ENCODE measurements around the gene IL21R.
"Not testable (repeated sequence)": the region's sequence is repeated elsewhere in the genome, so short reads cannot be mapped to it uniquely, and the experiment has no call there.

Gene IL21R

DNA sequence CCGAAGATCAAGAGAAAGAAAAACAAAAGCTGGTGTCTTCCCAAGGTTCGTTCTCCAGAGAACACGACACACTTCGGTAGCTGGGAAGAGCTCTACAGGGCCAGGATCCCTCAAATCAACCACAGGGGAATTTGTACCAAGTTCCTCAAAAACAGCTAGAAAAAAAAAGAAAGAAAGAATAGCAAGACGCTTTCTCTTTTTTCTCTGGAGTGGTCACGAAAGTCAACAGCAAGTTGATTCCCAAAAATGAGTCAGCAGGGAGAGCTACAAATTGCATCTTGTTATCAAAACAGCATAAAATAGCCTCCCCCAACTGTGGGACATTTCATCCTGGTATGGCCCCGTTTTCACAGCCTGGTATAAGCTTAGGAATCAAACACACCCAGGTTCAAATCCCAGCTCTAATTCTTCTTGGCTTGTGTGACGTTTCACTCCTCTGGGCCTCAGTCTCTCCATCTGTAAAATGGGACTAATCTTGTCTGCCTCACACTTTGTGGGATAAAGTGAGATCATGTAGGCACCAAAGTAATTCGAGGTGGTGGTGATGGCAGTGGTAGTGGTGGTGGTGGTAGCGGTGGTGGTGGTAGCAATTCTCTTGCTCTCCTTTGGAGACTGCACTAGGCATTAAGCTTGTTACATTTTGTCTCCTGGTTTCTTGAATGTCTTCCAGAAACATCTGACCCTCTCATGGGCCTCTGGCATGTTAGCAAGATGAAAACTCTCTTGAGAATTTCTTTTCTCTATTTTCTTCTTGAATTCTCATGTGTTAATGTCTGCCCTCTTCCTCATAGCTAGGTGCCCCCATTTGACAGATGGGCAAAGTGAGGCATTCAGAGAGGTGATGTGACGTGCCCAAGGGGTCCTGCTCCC lies 988 bp upstream of the IL21R start:
- no peak for DNase-seq (ENCODE audit: low read depth in 2 of 2, low spot score in 1 of 2)

- no peak for DNase-seq (ENCODE audit: low read depth in 2 of 2, low spot score in 1 of 2)
These were observed 592 bp downstream of the IL21R start for GRCh38 chr16:27402569-27402963.

DNA sequence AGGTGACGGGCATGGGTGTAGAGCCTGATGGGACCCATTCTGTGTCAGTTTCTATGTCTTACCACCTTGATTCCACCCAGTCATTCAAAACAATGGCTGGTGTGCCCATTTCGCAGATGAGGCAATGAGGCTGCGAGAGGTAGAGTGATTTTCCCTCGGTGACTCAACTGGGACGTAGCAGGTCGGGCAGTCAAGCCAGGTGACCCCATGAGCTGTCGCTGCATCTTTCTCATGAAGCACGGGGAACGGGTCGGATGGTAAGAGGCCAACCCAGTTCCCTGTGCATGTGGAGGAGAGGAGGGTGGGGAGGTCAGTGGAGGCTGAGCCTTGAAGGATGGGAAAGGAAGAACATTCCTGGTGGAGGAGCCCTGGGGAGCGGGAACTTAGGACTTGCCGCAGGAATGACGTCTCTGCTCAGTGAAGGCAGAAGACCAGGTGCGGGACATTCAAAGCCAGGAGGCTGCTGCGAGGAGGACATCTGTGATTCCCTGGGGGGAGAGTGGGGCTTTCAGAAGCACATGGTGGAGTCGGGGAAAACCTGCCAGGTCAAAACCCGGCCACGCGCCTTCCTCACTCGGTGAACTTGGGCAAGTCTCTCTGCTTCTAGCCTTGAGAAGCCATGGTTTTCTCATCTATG lies 1.1 kb downstream of the IL21R start:
- DNase-seq (ENCODE audit: low read depth in 2 of 2, low spot score in 1 of 2) = no peak

GRCh38 chr16:27403601-27403992 lies 1.6 kb downstream of the IL21R start:
- no peak for DNase-seq (ENCODE audit: low read depth in 2 of 2, low spot score in 1 of 2)

DNA sequence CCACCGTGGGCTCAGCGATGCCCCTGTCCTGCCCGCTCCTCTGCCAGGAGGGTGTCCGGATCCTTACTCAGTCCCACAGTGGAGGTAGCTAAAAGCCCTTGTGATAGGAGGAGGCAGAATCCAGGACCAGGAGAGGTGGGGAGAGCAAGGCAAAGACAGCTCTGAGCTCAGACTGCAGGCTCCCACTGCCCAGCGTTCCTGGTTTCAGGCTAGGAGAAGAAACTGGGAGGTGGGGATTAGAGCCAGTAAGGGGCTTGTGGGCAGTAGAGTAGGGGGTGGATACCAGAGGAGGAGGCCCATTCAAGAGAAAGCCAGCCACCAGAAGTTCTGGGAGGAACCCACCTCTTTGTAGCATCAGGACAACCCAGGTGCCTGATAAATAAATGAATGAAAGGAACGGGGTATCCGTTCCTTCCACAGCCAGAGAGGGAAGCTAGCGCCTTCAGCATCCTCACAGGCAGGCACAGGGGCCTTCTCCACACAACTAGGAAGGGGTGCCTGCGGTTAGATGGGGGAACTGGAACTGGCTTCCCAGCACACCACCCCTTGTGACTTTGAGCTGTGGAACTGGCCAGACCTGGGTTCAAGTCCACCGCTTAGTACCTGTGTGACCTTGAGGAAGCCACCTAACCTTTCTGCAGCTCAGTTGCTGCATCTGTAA lies 2.3 kb downstream of the IL21R start:
- no peak for DNase-seq (ENCODE audit: low read depth in 2 of 2, low spot score in 1 of 2)

GRCh38 chr16:27405546-27406451 lies 3.8 kb downstream of the IL21R start:
- DNase-seq (ENCODE audit: low read depth in 2 of 2, low spot score in 1 of 2) = no peak

DNA sequence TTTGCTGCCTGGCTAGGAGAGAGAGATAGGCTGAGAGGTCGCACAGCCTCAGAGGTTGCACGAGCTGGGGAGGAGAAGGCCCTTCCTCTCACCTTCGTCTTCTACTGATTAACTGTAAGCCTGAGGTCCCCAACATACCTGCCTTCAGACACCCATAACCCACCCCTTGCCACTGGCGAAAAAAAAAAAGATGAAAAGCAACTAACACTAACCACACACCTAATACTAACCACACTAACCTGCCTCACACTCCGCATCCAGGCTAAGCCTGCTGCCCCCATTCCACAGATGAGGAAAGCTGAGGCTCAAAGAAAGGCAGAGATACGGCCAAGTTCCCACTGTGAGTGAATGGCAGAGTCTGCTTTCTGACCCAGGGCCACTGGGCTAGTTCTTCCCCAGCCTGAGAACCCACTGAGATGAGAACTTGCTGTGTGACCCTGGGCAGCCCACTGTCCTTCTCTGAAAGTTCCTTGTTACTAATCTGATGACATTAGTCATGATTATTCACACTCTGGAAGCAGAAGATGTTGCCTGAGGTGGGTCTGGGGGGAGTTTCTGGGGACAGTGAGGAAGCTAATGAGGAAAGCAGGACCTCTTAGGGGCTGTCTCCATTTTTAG lies 4.6 kb downstream of the IL21R start:
- DNase-seq (ENCODE audit: low read depth in 2 of 2, low spot score in 1 of 2) = no peak

- DNase-seq (ENCODE audit: low read depth in 2 of 2, low spot score in 1 of 2) = no peak
These were observed 5.2 kb downstream of the IL21R start for GRCh38 chr16:27407133-27407532.

DNA sequence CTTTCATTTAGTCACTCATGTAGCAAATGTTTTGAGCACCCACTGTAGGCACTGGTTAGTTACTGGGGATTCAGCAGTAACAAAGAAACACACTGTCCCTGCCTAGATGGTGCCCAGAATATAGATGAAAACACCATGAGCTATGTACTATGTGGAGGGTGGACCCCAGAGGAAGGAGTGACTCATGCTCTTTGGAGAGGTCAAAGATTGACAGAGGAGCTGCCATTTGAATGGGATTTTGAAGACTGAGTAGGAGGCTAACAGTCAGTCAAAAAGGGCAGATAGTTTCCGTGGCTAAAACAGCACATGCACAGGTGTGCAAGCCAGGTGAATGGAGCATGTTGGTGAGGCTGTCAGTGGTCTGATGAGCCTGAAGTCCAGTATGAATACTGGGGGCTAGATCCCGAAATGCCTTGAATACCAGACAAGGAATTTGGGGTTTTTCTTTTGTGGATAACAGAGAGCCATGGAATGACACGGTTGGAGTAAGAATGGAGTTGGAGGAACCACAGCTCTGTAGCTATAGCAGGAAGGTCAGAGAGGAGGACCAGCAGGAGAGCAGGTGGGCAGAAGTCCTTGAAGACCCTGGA lies 6.1 kb downstream of the IL21R start:
- DNase-seq (ENCODE audit: low read depth in 2 of 2, low spot score in 1 of 2) = peak in 1 of 2 donors; percentile 18

GRCh38 chr16:27408602-27409031 lies 6.6 kb downstream of the IL21R start:
- DNase-seq (ENCODE audit: low read depth in 2 of 2, low spot score in 1 of 2) = no peak

DNA sequence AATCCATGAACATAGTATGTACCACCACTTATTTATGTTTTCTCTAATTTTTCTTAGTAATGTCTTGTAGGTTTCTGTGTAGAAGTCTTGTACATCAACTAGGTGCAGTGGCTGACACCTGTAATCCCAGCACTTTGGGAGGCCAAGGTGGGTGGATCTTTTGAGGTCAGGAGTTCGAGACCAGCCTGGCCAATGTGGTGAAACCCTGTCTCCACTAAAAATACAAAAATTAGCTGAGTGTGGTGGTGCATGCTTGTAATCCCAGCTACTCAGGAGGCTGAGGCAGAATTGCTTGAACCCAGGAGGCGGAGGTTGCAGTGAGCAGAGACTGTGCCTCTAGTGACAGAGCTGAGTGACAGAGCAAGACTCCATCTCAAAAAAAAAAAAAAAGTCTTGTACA lies 8.0 kb downstream of the IL21R start:
- not testable (repeated sequence) for DNase-seq (ENCODE audit: low read depth in 2 of 2, low spot score in 1 of 2)

DNA sequence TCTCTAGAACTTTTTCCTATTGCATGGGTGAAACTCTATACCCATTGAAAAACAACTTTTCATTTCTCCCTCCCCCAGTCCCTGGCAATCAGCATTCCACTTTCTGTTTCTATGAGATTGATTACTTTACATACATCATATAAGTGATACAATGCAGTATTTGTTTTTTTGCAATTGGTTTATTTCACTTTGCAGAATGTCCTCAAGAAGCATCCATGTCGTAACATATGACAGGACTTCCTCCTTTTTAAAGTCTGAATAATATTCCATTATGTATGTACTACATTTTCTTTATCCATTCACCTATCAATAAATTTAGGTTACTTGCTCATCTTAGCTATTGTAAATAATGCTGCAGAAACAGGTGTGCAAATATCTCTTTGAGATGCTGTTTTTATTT lies 8.8 kb downstream of the IL21R start:
- DNase-seq (ENCODE audit: low read depth in 2 of 2, low spot score in 1 of 2) = no peak

DNA sequence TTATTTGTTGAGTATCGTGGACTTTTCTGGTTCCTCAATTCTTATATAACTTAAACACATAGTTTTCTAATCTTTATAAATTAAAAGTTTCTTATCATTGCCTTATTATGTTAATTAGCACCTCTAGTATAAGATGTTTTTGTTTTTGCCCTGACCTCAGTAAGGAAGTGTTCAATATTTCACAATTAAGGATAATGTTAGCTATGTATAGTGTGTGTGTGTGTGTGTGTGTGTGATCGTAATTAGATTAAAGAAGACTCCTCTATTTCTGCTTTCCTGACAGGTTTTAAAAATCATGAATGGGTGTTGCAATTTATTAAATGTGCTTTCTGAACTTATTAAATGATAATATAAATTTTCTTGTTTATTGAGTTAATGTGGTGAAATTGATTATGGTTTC lies 12.0 kb downstream of the IL21R start:
- no peak for DNase-seq (ENCODE audit: low read depth in 2 of 2, low spot score in 1 of 2)

DNA sequence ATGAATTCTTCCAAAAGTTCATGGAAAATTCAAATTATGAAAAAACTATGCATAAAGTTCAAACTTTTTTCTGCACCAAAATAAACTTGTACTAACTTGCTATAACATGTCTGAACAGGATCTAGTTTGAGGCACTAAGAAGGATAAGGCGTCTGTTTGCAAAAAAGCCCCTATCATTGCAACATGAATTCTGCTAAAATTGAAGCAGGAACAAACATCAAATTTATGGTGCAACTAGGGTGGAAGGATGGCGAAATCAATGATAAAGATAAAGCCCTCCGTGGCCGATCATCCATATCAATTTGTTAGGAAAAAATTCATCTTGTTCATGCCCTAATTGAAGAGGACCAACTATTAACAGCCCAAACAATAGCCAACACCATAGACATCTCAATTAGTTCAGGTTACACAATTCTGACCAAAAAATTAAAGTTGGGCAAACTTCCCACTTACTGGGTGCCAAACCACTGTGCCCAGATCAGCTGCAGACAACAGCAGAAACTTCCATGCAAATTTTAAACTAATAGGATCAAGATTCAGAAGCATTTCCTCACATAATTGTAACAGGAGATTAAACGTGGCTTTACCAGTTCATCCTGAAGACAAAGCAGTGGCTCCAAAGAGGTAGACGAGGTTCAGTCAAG lies 12.9 kb downstream of the IL21R start:
- DNase-seq (ENCODE audit: low read depth in 2 of 2, low spot score in 1 of 2) = no peak

DNA sequence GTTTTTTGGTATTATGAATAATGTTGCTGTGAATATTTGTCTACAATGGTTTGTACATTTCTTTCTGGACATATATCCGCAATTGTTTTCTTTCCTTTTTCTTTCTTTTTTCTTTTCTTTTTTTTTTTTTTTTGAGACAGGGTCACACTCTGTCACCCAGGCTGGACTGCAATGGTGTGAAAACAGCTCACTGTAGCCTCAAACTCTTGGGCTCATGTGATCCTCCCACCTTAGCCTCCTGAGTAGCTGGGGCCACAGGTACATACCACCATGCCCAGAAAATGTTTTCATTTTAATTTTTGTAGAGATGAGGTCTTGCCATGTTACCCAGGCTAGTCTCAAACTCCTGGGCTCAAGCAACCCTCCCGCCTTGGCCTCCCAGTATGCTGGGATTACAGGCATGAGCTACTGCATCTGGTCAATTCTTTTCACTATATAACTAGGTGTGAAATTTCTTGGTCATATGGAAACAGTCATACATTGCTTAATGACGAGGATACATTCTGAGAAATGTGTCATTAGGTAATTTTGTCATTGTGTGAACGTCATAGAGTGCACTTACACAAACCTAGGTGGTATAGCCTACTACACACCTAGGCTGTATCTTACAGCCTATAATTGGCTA lies 15.2 kb downstream of the IL21R start:
- no peak for DNase-seq (ENCODE audit: low read depth in 2 of 2, low spot score in 1 of 2)

GRCh38 chr16:27421961-27422740 lies 20.2 kb downstream of the IL21R start:
- DNase-seq (ENCODE audit: low read depth in 2 of 2, low spot score in 1 of 2) = no peak

- no peak for DNase-seq (ENCODE audit: low read depth in 2 of 2, low spot score in 1 of 2)
These were observed 23.0 kb downstream of the IL21R start for GRCh38 chr16:27424772-27425498.

- no peak for DNase-seq (ENCODE audit: low read depth in 2 of 2, low spot score in 1 of 2)
These were observed 24.0 kb downstream of the IL21R start for GRCh38 chr16:27425961-27426360.

Measured in stimulated activated CD8-positive, alpha-beta memory T cell treated with anti-CD3 and anti-CD28 coated beads, Interleukin-4, amount 100 ng/mL, for 1 hour (primary cell).